Activated CD8-positive, alpha-beta memory T cell treated with anti-CD3 and anti-CD28 coated beads, Interleukin-2, amount 50 U/mL, for 1 hour (primary cell): Measurements from ENCODE around the gene ARAP3.

Source experiments
- DNase-seq: peaks from one replicate; pipeline ENCODE4 v3.0.0-alpha.2; 2020; ENCODE audit errors: extremely low read depth

The ARAP3 gene

GRCh38 chr5:141639357-141640050 lies 42.5 kb downstream of the ARAP3 start:
- DNase-seq: no peak

GRCh38 chr5:141638771-141639170 lies 43.3 kb downstream of the ARAP3 start:
- no peak for DNase-seq

- DNase-seq: no peak
Measured at GRCh38 chr5:141637767-141638419, 44.1 kb downstream of the ARAP3 start.

GRCh38 chr5:141637123-141637766 lies 44.8 kb downstream of the ARAP3 start:
- no peak for DNase-seq

GRCh38 chr5:141636413-141637122 lies 45.5 kb downstream of the ARAP3 start, which contains the start of the genes HDAC3 and RELL2:
HDAC3 (minus strand) TSS chr5:141636849; CDS start chr5:141636790, 59 bp downstream.
RELL2 (plus strand) TSS chr5:141636997; CDS start chr5:141638226, 1,229 bp downstream.
- DNase-seq: peak; percentile 71

- DNase-seq: no peak
Measured at GRCh38 chr5:141636106-141636412, 46.0 kb downstream of the ARAP3 start.

- DNase-seq: no peak
Measured at GRCh38 chr5:141635646-141636045, 46.4 kb downstream of the ARAP3 start.

GRCh38 chr5:141634720-141635119 lies 47.3 kb downstream of the ARAP3 start:
- no peak for DNase-seq

GRCh38 chr5:141633871-141634561 lies 48.0 kb downstream of the ARAP3 start:
- no peak for DNase-seq

GRCh38 chr5:141632650-141633049 lies 49.4 kb downstream of the ARAP3 start:
- no peak for DNase-seq

GRCh38 chr5:141630570-141631140 lies 51.4 kb downstream of the ARAP3 start:
- no peak for DNase-seq

- no peak for DNase-seq
Measured at GRCh38 chr5:141628175-141628788, 53.7 kb downstream of the ARAP3 start.

- DNase-seq: no peak
Measured at GRCh38 chr5:141623611-141624010, 58.4 kb downstream of the ARAP3 start.

- no peak for DNase-seq
Measured at GRCh38 chr5:141623186-141623585, 58.8 kb downstream of the ARAP3 start.

- DNase-seq: peak; percentile 93
Measured at GRCh38 chr5:141618804-141619554, 63.1 kb downstream of the ARAP3 start, which contains the start of gene DIAPH1. DIAPH1 (minus strand) TSS chr5:141619000; CDS start chr5:141618914, 86 bp downstream.

GRCh38 chr5:141618030-141618803 lies 63.8 kb downstream of the ARAP3 start:
- no peak for DNase-seq

GRCh38 chr5:141617682-141618029 lies 64.4 kb downstream of the ARAP3 start:
- no peak for DNase-seq

GRCh38 chr5:141617128-141617527 lies 64.9 kb downstream of the ARAP3 start:
- DNase-seq: no peak

- no peak for DNase-seq
Measured at GRCh38 chr5:141615991-141616720, 65.9 kb downstream of the ARAP3 start.
